Measurements from ENCODE around the gene TAF4B. TPM values are rescaled to one million over a fixed set of nuclear protein-coding genes. Genes with fewer than 3 reads are reported as not detected.
"Not testable (repeated sequence)": the region's sequence is repeated elsewhere in the genome, so short reads cannot be mapped to it uniquely, and the experiment has no call there.

The TAF4B gene
- total RNA-seq, 4 donors from 2014 or later: 6.1 to 11.8 (median 7.6) TPM

DNA sequence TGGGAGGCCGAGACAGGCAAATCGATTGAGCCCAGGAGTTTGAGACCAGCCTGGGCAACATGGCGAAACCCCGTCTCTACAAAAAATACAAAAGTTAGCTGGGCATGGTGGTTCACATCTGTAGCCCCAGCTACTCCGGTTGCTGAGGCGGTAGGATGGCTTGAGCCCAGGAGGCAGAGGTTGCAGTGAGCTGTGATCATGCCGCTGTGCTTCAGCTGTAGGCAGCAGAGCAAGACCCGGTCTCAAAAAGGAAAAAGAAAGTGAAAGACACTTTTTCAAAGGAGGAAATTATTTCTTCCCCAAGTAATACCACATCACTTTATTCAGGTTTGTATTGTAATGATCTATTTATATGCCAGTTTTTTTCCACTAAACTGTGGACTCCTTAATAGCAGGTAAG, 35.7 kb upstream of the TAF4B start:
- H3K4me3 ChIP-seq: no peak overlapping the region
- 84 to 90% methylated on average over 6 to 8 of the region's 8 CpGs for WGBS, 2 donors (ENCODE audit: low coverage in 1 of 2)
- no peaks in the 10 kb centered on the region for H3K27me3 ChIP-seq
- no peaks in the 10 kb centered on the region for H3K4me1 ChIP-seq
- peaks cover 0 to 6% (median 0%) of the 10 kb centered on the region in 3 donors for H3K9me3 ChIP-seq
- H3K27ac ChIP-seq: no peak overlapping the region
- no peaks in the 10 kb centered on the region for H3K36me3 ChIP-seq
- TF ChIP-seq POLR2AphosphoS5 (IDR thresholded peaks at IDR 0.05): no peak
- TF ChIP-seq, protein P1, sequence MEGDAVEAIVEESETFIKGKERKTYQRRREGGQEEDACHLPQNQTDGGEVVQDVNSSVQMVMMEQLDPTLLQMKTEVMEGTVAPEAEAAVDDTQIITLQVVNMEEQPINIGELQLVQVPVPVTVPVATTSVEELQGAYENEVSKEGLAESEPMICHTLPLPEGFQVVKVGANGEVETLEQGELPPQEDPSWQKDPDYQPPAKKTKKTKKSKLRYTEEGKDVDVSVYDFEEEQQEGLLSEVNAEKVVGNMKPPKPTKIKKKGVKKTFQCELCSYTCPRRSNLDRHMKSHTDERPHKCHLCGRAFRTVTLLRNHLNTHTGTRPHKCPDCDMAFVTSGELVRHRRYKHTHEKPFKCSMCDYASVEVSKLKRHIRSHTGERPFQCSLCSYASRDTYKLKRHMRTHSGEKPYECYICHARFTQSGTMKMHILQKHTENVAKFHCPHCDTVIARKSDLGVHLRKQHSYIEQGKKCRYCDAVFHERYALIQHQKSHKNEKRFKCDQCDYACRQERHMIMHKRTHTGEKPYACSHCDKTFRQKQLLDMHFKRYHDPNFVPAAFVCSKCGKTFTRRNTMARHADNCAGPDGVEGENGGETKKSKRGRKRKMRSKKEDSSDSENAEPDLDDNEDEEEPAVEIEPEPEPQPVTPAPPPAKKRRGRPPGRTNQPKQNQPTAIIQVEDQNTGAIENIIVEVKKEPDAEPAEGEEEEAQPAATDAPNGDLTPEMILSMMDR (IDR thresholded peaks at IDR 0.05): no peak
- TF ChIP-seq POLR2A (IDR thresholded peaks at IDR 0.05): no peak
- no peak for TF ChIP-seq EP300 (IDR thresholded peaks at IDR 0.05)
- no peak for ATAC-seq

DNA sequence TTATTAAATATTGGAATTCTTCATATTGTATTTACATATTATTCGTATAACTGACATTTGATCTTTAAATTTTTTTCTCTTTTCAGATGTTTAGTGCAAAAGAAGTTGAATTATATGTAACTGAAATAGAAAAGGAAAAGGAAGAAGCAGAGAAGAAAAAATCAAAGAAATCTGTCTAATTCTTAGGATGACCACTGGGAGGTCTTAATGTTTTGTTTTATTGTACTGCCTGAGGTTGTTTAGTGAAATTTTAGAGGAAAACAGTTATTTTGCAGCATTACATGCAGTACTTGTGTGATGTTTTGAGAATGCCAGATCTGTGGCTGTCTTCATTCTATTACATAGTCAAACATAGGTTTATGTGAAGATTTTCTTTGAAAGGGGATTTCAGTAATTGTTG, 34.0 kb upstream of the TAF4B start:
- TF ChIP-seq POLR2A (IDR thresholded peaks at IDR 0.05) (no peak), EP300 (IDR thresholded peaks at IDR 0.05) (no peak), POLR2AphosphoS5 (IDR thresholded peaks at IDR 0.05) (no peak)
- TF ChIP-seq, protein P1 (IDR thresholded peaks at IDR 0.05): no peak
- H3K27me3 ChIP-seq: no peaks in the 10 kb centered on the region
- ATAC-seq: no peak
- H3K36me3 ChIP-seq: no peaks in the 10 kb centered on the region
- H3K4me3 ChIP-seq: no peak overlapping the region
- 70 to 83% methylated on average over 1 of the region's 1 CpG for WGBS, 2 donors (ENCODE audit: low coverage in 1 of 2)
- no peak overlapping the region for H3K27ac ChIP-seq
- H3K4me1 ChIP-seq: no peaks in the 10 kb centered on the region
- H3K9me3 ChIP-seq: peaks cover 0 to 6% (median 0%) of the 10 kb centered on the region in 3 donors

DNA sequence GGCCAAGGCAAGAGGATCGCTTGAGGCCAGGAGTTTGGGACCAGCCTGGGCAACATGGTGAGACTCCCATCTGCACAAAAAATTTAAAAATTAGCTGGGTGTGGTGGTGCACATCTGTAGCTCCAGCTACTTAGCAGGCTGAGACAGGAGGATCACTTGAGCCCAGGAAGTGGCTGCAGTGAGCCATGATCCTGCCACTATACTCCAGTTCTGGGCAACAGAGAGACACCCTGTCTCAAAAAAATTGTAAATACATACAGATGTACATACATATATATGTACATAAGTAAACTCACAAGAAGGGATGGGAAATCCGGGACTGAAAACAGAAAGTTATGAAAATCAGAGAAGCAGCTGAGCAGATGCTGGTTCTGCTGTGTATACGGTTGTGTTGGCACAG, 29.6 kb upstream of the TAF4B start:
- WGBS, 2 donors (ENCODE audit: low coverage in 1 of 2): 80 to 84% methylated on average over 3 of the region's 3 CpGs
- no peaks in the 10 kb centered on the region for H3K27me3 ChIP-seq

DNA sequence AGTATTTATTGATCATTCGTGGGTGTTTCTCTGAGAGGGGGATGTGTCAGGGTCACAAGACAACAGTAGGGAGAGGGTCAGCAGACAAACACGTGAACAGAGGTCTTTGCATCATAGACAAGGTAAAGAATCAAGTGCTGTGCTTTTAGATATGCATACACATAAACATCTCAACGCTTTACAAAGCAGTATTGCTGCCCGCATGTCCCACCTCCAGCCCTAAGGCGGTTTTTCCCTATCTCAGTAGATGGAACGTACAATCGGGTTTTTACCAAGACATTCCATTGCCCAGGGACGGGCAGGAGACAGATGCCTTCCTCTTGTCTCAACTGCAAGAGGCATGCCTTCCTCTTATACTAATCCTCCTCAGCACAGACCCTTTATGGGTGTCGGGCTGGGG, 24.2 kb upstream of the TAF4B start:
- H3K4me3 ChIP-seq, H3K36me3 ChIP-seq, ATAC-seq, H3K4me1 ChIP-seq, H3K9me3 ChIP-seq, H3K27ac ChIP-seq, H3K27me3 ChIP-seq: not testable (repeated sequence)
- WGBS, 2 donors (ENCODE audit: low coverage in 1 of 2): 76 to 93% methylated on average over 3 to 6 of the region's 9 CpGs

More for the DNA sequence above, 29.6 kb upstream of the TAF4B start:
- Histone ChIP-seq H3K27ac (no peak overlapping the region), H3K9me3 (no peaks in the 10 kb centered on the region), H3K4me3 (no peak overlapping the region), H3K36me3 (no peaks in the 10 kb centered on the region), H3K4me1 (no peaks in the 10 kb centered on the region)
- no peak for ATAC-seq
- TF ChIP-seq POLR2AphosphoS5 (IDR thresholded peaks at IDR 0.05) (no peak), EP300 (IDR thresholded peaks at IDR 0.05) (no peak), POLR2A (IDR thresholded peaks at IDR 0.05) (no peak)
- TF ChIP-seq, protein P1 (IDR thresholded peaks at IDR 0.05): no peak

DNA sequence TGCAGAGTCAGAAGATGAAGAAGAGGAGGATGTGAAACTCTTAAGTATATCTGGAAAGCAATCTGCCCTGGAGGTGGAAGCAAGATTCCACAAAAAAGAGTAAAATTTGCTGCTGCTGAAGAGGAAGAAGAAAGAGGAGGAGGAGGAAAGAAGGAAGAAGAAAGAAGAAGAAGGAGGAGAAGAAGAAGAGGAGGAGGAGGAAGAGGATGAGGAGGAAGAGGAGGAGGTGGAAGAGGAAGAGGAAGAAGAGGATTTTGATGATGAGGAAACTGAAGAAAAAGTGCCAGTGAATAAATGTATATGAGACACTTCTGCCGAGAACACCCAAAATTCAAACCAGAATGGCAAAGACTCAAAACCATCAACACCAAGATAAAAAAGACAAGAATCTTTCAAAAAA, 20.9 kb upstream of the TAF4B start:
- TF ChIP-seq, protein P1 (IDR thresholded peaks at IDR 0.05): no peak
- TF ChIP-seq POLR2AphosphoS5 (IDR thresholded peaks at IDR 0.05): no peak
- TF ChIP-seq EP300 (IDR thresholded peaks at IDR 0.05): no peak
- TF ChIP-seq POLR2A (IDR thresholded peaks at IDR 0.05): no peak
- no peaks in the 10 kb centered on the region for H3K36me3 ChIP-seq
- H3K9me3 ChIP-seq: no peaks in the 10 kb centered on the region
- ATAC-seq: no peak
- 88% methylated on average over 1 of the region's 1 CpG; no CpG with 5 or more reads in 1 of the 2 donors for WGBS, 2 donors (ENCODE audit: low coverage in 1 of 2)
- H3K27me3 ChIP-seq: no peaks in the 10 kb centered on the region
- no peaks in the 10 kb centered on the region for H3K4me1 ChIP-seq
- H3K4me3 ChIP-seq: no peak overlapping the region
- H3K27ac ChIP-seq: no peak overlapping the region
